HG03064 (cell line): Measurements from ENCODE around the gene G3BP2.

ENCODE experiments used
- ATAC-seq: cut with Tn5 transposase; IDR thresholded peaks from one replicate; pipeline ENCODE4 v1.9.1; 2021; ENCODE audit warnings: low read depth; ENCODE audit not compliant: unreplicated experiment

The G3BP2 gene

GRCh38 chr4:75644095-75644494, 29.1 kb downstream of the G3BP2 start:
- ATAC-seq = no peak

- ATAC-seq = no peak
These were observed 29.6 kb downstream of the G3BP2 start for GRCh38 chr4:75643651-75644050.

GRCh38 chr4:75639124-75639695, 34.0 kb downstream of the G3BP2 start:
- ATAC-seq = no peak

GRCh38 chr4:75637827-75638226, 35.4 kb downstream of the G3BP2 start:
- ATAC-seq = no peak

- no peak for ATAC-seq
These were observed 36.0 kb downstream of the G3BP2 start for GRCh38 chr4:75637176-75637575.

GRCh38 chr4:75634951-75635350, 38.3 kb downstream of the G3BP2 start:
- ATAC-seq = no peak

GRCh38 chr4:75634281-75634680, 38.9 kb downstream of the G3BP2 start:
- no peak for ATAC-seq

GRCh38 chr4:75633846-75634245, 39.4 kb downstream of the G3BP2 start:
- ATAC-seq = no peak

GRCh38 chr4:75630937-75631329, 42.3 kb downstream of the G3BP2 start:
- no peak for ATAC-seq

GRCh38 chr4:75630174-75630936, 42.9 kb downstream of the G3BP2 start, which contains the start of gene CDKL2:
Gene CDKL2, minus strand, starts transcription at chr4:75630528. Its CDS starts 4,540 bp downstream, at chr4:75625988.
- ATAC-seq = peak; percentile 98

GRCh38 chr4:75629239-75629638, 44.0 kb downstream of the G3BP2 start:
- no peak for ATAC-seq

- no peak for ATAC-seq
These were observed 50.2 kb downstream of the G3BP2 start for GRCh38 chr4:75623026-75623425.

GRCh38 chr4:75621715-75622114, 51.5 kb downstream of the G3BP2 start:
- ATAC-seq = no peak

- no peak for ATAC-seq
These were observed 60.9 kb downstream of the G3BP2 start for GRCh38 chr4:75612306-75612705.

- ATAC-seq = no peak
These were observed 67.3 kb downstream of the G3BP2 start for GRCh38 chr4:75605928-75606327.

GRCh38 chr4:75599647-75600046, 73.6 kb downstream of the G3BP2 start:
- no peak for ATAC-seq

GRCh38 chr4:75598390-75598789, 74.8 kb downstream of the G3BP2 start:
- no peak for ATAC-seq

- no peak for ATAC-seq
These were observed 77.2 kb downstream of the G3BP2 start for GRCh38 chr4:75596061-75596460.

- no peak for ATAC-seq
These were observed 79.8 kb downstream of the G3BP2 start for GRCh38 chr4:75593393-75593792.
